H4 (cell line): Measurements from ENCODE around the gene LTN1. TPM values are rescaled to one million over a fixed set of nuclear protein-coding genes. Genes with fewer than 3 reads are reported as not detected.
"Not testable (repeated sequence)": the region's sequence is repeated elsewhere in the genome, so short reads cannot be mapped to it uniquely, and the experiment has no call there.

Experiments used
- DNase-seq: peaks from one replicate; pipeline ENCODE4 v3.0.0-alpha.2; 2015; ENCODE audit warnings: low spot score
- total RNA-seq: library from RNA; depleted of rRNA; stranded (reverse); fragments of >200 nt; shearing (Covaris generic); gene quantifications from 2 replicates; pipeline ENCODE4 v1.2.3, GENCODE V29; 2014; rRNA removed

The LTN1 gene
- 15.5 and 20.1 TPM in 2 replicates for total RNA-seq

DNA sequence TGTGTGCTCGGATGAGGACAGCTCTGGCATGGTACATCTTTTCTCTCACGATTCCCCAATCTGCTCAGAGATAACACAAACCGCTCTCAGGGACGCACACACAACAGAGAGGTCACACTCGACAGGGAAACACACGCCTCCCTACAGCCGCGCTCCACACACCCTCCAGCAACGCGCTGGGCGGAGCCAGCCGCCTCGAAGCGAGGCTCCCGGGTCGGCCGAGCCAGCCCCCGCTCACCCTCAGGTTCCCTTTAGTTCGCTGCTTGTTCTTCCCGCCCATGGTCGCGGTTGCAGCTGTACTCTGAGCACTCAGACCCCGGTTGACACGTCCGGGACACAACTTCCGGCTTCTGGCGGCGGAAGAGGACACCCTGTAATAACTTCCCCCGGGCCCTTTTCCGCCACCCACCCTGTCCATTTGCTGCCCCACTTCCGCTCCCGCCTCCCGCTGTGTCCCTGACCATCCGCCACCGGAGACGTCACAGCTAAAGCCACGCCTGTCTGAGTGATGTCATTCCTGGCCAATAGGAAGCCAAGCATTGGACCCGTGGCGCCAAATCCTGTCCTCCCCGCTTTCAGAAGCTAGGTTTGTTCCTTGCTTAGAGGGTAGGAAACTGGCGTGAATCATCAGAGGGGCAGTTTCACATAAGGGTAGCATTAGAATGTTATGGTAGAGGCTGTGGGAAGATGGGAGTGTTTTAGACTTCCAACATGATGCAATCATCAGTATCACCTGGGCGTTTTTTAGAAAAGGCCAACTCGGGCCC is at the start of gene LTN1:
LTN1 (minus strand) TSS at position 352 of the 767 bp plus-strand sequence; CDS start at position 280, 72 bp downstream.
- peak; percentile 99 for DNase-seq

GRCh38 chr21:29034678-29035077 is 42.0 kb upstream of the LTN1 start:
- no peak for DNase-seq

DNA sequence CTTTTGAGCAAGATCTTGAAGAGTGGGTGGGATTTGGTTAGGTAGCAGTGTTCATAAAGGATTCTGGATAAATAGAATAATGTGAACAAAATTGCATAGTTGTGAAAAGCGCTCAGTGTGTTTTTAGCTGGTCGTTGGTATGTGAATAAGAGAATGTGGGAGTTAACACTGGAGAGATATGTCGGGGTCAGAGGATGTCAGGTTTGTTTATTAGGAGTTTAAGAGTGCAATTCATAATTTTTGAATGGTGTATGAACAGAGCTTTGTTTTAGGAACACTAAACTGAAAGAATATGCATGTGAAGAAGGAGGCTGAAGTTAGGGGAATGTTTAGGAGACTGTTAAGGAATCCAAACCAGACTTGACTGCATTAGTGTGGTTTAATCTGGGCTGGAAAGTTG is 41.2 kb upstream of the LTN1 start:
- no peak for DNase-seq

- no peak for DNase-seq
Measured at GRCh38 chr21:29033301-29033700, 40.6 kb upstream of the LTN1 start.

GRCh38 chr21:29030909-29031308 is 38.2 kb upstream of the LTN1 start:
- no peak for DNase-seq

- DNase-seq: no peak
Measured at GRCh38 chr21:29029524-29029923, 36.8 kb upstream of the LTN1 start.

DNA sequence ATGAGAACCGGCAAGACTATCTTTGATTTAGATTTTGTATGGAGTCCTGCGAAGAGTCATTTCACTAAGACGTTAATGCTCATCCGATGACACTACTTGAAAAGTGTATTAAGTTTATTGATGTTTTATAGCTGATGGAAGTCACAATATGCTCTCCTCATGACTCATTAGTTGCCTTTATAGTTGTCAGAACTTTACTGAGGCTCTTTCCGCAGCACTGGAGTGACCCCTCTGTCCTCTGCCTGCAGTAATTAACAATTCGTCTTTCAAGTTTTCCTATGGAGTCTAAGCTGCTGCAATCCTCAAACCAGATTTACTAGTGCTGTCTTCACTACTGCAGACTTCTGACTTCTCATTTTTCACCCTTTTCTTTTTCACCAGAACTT is 32.6 kb upstream of the LTN1 start:
- no peak for DNase-seq

- DNase-seq: peak; percentile 96
Measured at GRCh38 chr21:29024474-29025327, 32.0 kb upstream of the LTN1 start, which contains the start of gene USP16. TSS of gene USP16 (plus strand) at chr21:29024668. CDS start at chr21:29027914, 3,246 bp downstream.

DNA sequence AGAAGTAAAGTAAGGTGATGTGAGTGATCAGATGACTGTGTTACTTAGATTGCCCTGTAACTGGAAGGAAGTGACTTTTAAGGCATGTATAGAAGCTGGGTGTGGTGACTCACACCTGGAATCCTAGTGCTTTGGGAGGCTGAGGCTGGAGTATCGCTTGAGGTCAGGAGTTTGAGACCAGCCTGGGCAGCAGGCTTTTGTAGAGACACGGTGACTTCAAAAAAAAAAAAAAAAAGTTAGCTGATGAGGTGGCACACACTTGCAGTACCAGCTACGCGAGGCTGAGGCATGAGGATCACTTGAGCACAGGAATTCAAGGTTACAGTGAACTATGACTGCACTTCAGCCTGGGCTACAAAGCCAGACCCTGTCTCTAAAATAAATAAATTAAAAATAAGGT is 29.5 kb upstream of the LTN1 start:
- DNase-seq: no peak

GRCh38 chr21:29018540-29018939 is 25.9 kb upstream of the LTN1 start:
- no peak for DNase-seq

GRCh38 chr21:29017639-29018237 is 25.1 kb upstream of the LTN1 start:
- no peak for DNase-seq

DNA sequence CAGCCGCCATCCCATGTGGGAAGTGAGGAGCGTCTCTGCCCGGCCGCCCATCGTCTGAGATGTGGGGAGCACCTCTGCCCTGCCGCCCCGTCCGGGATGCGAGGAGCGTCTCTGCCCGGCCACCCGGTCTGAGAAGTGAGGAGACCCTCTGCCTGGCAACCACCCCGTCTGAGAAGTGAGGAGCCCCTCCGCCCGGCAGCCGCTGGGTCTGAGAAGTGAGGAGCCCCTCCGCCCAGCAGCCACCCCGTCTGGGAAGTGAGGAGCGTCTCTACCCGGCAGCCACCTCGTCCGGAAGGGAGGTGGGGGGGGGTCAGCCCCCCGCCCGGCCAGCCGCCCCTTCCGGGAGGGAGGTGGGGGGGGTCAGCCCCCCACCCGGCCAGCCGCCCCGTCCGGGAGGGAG is 18.6 kb upstream of the LTN1 start:
- DNase-seq: not testable (repeated sequence)

DNA sequence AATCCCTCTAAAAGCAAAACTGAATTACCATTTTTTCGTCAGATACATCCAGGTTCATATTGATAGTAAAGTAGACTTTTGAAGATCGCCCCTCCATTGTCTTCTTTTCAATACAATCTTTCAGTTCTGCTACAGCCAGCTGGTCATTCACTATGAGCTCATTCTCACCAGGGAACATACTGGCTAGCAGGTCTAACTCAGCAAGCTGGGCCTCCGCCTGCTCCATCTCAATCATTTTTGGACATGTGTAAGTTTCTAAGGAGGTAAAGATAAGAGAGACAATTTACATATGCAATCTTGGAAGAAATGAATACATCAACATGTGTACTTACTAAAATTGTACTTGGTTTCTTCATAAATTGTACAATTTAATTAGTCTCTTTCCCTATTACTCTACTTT is 15.7 kb upstream of the LTN1 start:
- no peak for DNase-seq

GRCh38 chr21:29007810-29008209 is 15.1 kb upstream of the LTN1 start:
- no peak for DNase-seq

DNA sequence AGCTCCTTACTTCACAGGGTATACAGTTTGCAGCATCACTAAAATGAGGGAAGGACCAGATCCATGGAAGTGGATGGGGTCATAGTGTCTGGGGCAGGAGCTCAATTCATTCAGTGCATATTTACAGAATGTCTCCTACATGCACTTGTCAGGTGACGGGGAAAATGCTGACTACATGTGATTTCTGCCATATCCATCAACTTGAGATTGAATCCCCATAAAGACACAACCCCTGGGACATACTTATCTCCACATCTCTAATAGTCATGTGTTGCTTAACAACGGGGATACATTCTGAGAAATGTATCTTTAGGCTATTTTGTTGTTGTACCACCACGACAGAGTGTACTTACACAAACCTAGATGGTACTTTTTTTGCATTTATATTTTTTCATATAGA is 14.5 kb upstream of the LTN1 start:
- DNase-seq: no peak

DNA sequence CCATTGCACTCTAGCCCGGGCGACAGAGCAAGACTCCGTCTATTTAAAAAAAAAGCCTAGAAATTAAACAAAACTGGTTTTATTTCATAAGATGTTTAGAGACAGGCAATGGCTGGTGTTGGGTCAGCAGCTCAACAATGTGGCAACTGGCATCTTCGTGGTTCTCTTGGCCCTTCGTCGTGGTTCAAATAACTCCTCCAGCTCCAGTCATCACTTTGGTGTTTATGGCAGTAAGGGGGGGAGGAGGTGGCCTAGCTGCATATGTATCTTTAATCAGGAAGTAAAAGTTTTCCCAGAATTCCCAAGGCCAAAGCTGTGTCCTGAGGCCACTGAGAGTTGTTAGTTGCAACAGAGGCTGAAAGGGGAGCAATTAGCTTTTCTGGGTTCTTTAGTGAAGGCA is 13.0 kb upstream of the LTN1 start:
- DNase-seq: no peak

DNA sequence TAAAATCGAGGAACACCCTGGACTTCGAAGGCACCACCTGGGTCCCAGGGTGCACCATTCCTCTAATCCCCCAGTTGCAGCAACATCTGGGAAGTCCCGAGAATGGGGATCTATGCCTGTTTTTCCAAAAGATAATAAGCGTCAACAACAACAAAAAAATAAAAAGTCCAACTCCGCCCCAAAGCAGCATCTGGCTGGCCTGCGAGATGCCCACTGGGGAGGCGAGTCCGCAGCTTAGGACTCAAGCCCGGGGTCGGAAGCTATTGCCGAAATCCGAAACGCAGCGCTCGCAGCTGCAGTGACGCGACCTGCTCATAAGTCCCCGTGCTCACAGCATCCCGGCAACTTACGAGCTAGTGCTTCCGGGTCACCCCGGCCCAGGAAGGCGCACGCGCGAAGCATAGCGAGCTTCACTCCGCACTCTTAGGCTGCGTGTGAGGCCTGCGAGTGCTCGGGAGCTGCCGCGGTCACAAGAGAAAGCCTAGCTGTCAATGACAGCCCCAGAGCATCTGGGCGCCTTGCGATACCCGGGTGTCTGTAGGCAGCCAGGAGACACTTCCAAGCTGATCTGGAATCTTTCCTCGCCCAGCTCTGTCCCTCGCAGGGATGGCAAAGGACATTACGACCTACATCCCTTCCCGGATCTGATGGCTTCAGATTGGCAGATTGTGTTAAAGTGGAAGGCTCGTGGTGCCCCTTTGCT is 9.9 kb upstream of the LTN1 start:
- peak; percentile 71 for DNase-seq

DNA sequence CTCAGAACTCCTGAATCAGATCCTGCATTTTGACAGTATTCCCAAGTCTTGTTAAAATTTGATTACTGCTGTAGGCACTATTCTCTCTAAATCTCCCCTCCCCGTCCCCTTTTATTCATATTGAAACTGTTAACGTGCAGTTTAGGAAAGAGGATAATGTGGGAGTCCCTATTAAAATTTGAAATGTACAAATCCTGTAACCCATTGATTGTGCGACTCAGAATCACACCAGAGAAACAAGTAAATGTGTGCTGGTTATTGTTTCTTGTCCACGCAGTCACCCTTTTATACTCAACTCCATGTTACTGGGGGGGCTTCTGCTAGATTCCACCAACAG is 584 bp upstream of the LTN1 start:
- no peak for DNase-seq

DNA sequence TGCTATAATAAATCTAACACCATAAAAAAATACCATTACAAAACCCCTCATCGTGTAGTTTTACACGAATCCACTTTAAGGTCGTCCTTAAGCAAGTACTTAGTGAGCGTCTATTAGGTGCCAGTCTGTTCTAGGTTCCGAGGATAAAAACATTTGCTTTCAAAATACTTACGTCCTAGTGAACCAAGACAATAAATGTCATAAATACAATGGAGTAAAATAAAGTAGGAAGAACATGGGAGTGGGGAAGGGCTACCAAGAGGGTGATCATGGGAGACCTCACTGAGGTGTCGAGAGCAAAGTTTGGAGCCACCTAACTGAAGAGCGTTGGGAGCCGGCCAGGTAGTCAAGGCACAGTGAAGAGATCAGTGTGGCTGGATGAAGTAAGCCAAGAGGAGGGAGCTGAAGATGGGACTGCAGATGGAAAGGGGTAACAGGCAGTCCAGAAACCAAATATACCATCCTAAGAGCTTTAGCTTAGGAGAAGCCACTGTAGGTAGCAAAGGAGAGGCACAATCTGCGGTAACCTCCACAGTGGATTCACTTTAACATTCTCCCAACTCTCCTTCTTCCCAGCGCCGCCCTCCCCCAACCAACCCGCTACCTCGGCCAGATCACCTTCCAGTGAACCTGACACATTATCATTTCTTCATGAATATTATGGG is 684 bp downstream of the LTN1 start:
- no peak for DNase-seq

DNA sequence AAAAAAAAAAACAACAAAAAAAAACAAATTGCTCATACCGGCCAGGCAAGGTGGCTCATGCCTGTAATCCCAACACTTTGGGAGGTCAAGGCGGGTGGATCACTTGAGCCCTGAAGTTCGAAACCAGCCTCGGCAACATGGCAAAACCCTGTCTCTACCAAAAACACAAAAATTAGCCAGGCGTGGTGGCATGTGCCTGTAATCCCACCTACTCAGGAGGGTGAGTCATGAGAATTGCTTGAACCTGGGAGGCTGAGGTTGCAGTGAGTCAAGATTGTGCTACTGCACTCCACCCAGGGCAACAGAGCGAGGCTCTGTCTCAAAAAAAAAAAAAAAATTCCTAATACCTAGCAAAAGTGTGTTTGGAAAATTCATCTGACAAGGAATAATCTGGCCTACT is 4.5 kb downstream of the LTN1 start:
- DNase-seq: peak; percentile 22

DNA sequence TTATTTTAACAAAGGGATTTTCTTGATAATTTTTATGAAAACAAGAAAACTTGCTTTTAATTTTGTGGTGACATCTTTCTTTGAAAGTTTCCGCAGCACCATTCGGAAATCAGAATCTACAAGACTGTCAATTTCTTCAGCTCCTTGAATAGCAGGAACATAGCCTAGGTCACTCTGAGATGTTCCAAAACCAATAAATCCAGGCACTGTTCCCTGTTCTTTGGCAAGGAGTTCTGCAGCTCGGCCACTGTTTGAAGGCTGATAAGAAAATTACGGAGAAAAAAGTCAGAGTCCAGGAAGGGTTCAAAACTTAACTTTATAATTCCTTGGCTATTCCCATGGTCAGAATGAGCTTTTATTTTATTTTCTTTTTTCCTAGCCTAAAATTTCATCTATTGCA is 6.0 kb downstream of the LTN1 start:
- no peak for DNase-seq
